Karpas-422 (cell line): Measurements from ENCODE around the gene PCBP1. TPM values are rescaled to one million over a fixed set of nuclear protein-coding genes. Genes with fewer than 3 reads are reported as not detected.
"Not testable (repeated sequence)": the region's sequence is repeated elsewhere in the genome, so short reads cannot be mapped to it uniquely, and the experiment has no call there.

Experiments used
- DNase-seq: peaks from one replicate; pipeline ENCODE4 v3.0.0-alpha.2; 2015
- H2AFZ ChIP-seq: fragments of 200-600 bp; sonication (generic); 2 replicates; pipeline ENCODE4 v1.6.1; 2014; ENCODE audit warnings: antibody characterized with exemption, low read length, mixed read lengths
- H3K27ac ChIP-seq: fragments of 200-600 bp; sonication (generic); 2 replicates; pipeline ENCODE4 v1.5.1; 2014; ENCODE audit warnings: mild to moderate bottlenecking, low read length, moderate library complexity
- H3K27me3 ChIP-seq: fragments of 200-600 bp; sonication (generic); 2 replicates; pipeline ENCODE4 v1.6.1; 2014; ENCODE audit warnings: low read length, mixed read lengths
- H3K36me3 ChIP-seq: fragments of 200-600 bp; sonication (generic); 2 replicates; pipeline ENCODE4 v1.6.1; 2014; ENCODE audit warnings: low read length, mixed read lengths; ENCODE audit not compliant: insufficient read depth
- H3K4me1 ChIP-seq: fragments of 200-600 bp; sonication (generic); 2 replicates; pipeline ENCODE4 v1.6.1; 2014; ENCODE audit warnings: mild to moderate bottlenecking, low read length, mixed read lengths
- H3K4me2 ChIP-seq: fragments of 200-600 bp; sonication (generic); 2 replicates; pipeline ENCODE4 v1.6.1; 2014; ENCODE audit warnings: low read length, low read depth, mild to moderate bottlenecking; ENCODE audit not compliant: poor library complexity, severe bottlenecking
- H3K4me3 ChIP-seq: fragments of 200-600 bp; sonication (generic); 2 replicates; pipeline ENCODE4 v1.5.1; 2014; ENCODE audit warnings: mild to moderate bottlenecking, antibody characterized with exemption, low read length, mixed read lengths
- H3K79me2 ChIP-seq: fragments of 200-600 bp; sonication (generic); 2 replicates; pipeline ENCODE4 v1.6.1; 2014; ENCODE audit warnings: mild to moderate bottlenecking, low read length, mixed read lengths
- H3K9ac ChIP-seq: fragments of 200-600 bp; sonication (generic); 2 replicates; pipeline ENCODE4 v1.6.0; 2014; ENCODE audit warnings: low read length
- H3K9me2 ChIP-seq: fragments of 200-600 bp; sonication (generic), shearing (Covaris generic); replicated peaks from 2 replicates; pipeline ENCODE4 v1.6.0; 2014; ENCODE audit warnings: mild to moderate bottlenecking, low read length, moderate library complexity; ENCODE audit not compliant: insufficient read depth
- H3K9me3 ChIP-seq: fragments of 300-700, 200-600 bp; sonication (generic); 2 replicates; pipeline ENCODE4 v1.6.1; 2014; ENCODE audit warnings: low read length, mixed read lengths
- H4K20me1 ChIP-seq: fragments of 200-600 bp; sonication (generic); 2 replicates; pipeline ENCODE4 v1.6.1; 2014; ENCODE audit warnings: mild to moderate bottlenecking, antibody characterized with exemption, low read length, low read depth; ENCODE audit not compliant: insufficient read depth
- total RNA-seq: library from RNA; depleted of rRNA; stranded (reverse); fragments of >200 nt; shearing (Covaris generic); gene quantifications from 2 replicates; pipeline ENCODE4 v1.2.3, GENCODE V29; 2014; ENCODE audit warnings: low replicate concordance

The PCBP1 gene
- total RNA-seq, 1 experiment from 2014 or later: 128 TPM

DNA sequence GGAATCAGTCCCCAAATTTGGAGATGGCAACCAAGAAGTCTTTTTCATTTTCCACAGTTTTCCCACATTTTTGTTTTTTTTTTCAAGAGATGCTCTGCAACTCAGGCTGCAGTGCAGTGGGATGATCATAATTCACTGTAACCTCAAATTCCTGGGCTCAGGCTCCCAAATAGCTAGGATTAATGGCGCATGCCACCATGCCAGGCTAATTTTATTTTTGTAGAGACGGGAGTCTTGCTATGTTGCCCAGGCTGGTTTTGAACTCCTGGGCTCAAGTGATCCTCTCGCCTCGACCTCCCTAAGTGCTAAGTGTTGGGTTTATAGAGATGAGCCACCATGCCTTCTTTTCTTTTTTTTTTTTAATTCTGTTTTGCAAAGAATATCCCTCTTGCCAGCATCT is 35.2 kb downstream of the PCBP1 start:
- H2AFZ ChIP-seq: no peak overlapping the region
- H3K4me3 ChIP-seq: no peak overlapping the region
- no peaks in the 10 kb centered on the region for H3K9me3 ChIP-seq
- H3K4me1 ChIP-seq: peaks cover 65% of the 10 kb centered on the region
- H4K20me1 ChIP-seq: no peaks in the 10 kb centered on the region
- H3K36me3 ChIP-seq: no peaks in the 10 kb centered on the region
- no peak overlapping the region for H3K27ac ChIP-seq
- no peaks in the 10 kb centered on the region for H3K79me2 ChIP-seq
- no peak for DNase-seq
- no peaks in the 10 kb centered on the region for H3K27me3 ChIP-seq
- H3K4me2 ChIP-seq: peak overlapping the region; percentile 45
- H3K9ac ChIP-seq: no peak overlapping the region
- H3K9me2 ChIP-seq: no peaks in the 10 kb centered on the region

DNA sequence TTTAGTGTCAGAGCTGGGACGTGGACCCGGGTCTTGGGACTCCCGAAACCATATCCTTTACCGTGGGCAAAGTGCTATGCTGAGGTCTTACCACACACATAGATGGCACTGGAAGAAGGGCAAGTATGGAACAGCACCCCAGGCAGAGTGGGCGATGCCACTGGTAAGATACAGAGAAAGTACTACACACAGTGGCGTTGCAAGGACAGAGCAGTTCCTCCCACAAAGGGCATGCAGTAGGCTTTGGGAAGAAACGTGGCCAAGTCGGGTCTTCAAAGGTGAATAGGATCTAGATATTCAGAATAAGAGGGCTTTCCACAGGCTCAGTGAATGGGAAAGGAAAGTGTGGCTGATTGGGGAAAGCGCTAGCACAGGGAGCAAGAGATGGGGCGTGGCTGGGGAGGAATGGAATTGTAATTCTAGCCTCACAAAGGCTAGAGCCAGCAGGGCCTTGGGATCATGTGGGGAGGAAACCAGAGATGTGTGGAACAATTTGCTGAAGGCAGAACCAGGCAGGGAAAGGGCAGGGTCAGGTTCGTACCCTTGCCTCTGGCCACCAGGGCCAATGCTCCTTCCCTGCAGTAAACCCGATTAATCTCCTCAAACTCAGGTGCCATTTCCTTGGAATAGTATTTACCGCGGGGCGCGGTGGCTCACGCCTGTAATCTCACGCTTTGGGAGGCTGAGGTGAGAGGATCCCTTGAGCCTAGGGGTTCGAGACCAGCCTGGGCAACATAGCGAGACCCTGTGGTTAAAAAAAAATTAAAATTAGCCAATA is 36.0 kb downstream of the PCBP1 start:
- H3K4me1 ChIP-seq: peaks cover 67% of the 10 kb centered on the region
- no peaks in the 10 kb centered on the region for H3K9me2 ChIP-seq
- no peaks in the 10 kb centered on the region for H3K36me3 ChIP-seq
- no peaks in the 10 kb centered on the region for H3K27me3 ChIP-seq
- peak overlapping the region; percentile 73 for H3K27ac ChIP-seq
- no peak overlapping the region for H2AFZ ChIP-seq
- H4K20me1 ChIP-seq: no peaks in the 10 kb centered on the region
- H3K9ac ChIP-seq: peak overlapping the region; percentile 73; the same call in 1 of the 2 replicates
- peak overlapping the region; percentile 72 for H3K4me2 ChIP-seq
- no peaks in the 10 kb centered on the region for H3K79me2 ChIP-seq
- no peak for DNase-seq
- no peaks in the 10 kb centered on the region for H3K9me3 ChIP-seq
- H3K4me3 ChIP-seq: peak overlapping the region; percentile 62; the same call in 1 of the 2 replicates

- peak overlapping the region; percentile 62 for H3K4me3 ChIP-seq
Observed at GRCh38 chr2:70123829-70124116, 36.5 kb downstream of the PCBP1 start.

GRCh38 chr2:70124983-70125480 is 37.8 kb downstream of the PCBP1 start:
- Histone ChIP-seq H3K4me2 (peak overlapping the region; percentile 72), H3K36me3 (no peaks in the 10 kb centered on the region), H3K79me2 (no peaks in the 10 kb centered on the region), H3K27me3 (no peaks in the 10 kb centered on the region), H4K20me1 (no peaks in the 10 kb centered on the region), H3K4me3 (peak overlapping the region; percentile 62), H3K27ac (peak overlapping the region; percentile 73), H3K9me3 (no peaks in the 10 kb centered on the region), H3K4me1 (peaks cover 68% of the 10 kb centered on the region), H2AFZ (peak overlapping the region; percentile 74), H3K9me2 (no peaks in the 10 kb centered on the region), H3K9ac (peak overlapping the region; percentile 73)
- DNase-seq: peak; percentile 89

More at GRCh38 chr2:70123829-70124116, 36.5 kb downstream of the PCBP1 start:
- no peaks in the 10 kb centered on the region for H3K79me2 ChIP-seq
- H2AFZ ChIP-seq: no peak overlapping the region
- H3K27me3 ChIP-seq: no peaks in the 10 kb centered on the region
- H3K4me1 ChIP-seq: peaks cover 68% of the 10 kb centered on the region
- no peaks in the 10 kb centered on the region for H3K9me2 ChIP-seq
- H3K4me2 ChIP-seq: peak overlapping the region; percentile 72
- peak overlapping the region; percentile 73 for H3K9ac ChIP-seq
- H3K27ac ChIP-seq: peak overlapping the region; percentile 73
- H3K36me3 ChIP-seq: no peaks in the 10 kb centered on the region
- no peaks in the 10 kb centered on the region for H4K20me1 ChIP-seq
- DNase-seq: no peak
- no peaks in the 10 kb centered on the region for H3K9me3 ChIP-seq

GRCh38 chr2:70125498-70125898 is 38.2 kb downstream of the PCBP1 start:
- H4K20me1 ChIP-seq: no peaks in the 10 kb centered on the region
- H3K4me2 ChIP-seq: peak overlapping the region; percentile 72
- no peaks in the 10 kb centered on the region for H3K9me2 ChIP-seq
- peak overlapping the region; percentile 73 for H3K27ac ChIP-seq
- peak overlapping the region; percentile 62 for H3K4me3 ChIP-seq
- no peaks in the 10 kb centered on the region for H3K79me2 ChIP-seq
- peak overlapping the region; percentile 74 for H2AFZ ChIP-seq
- H3K4me1 ChIP-seq: peaks cover 68% of the 10 kb centered on the region
- peak overlapping the region; percentile 73 for H3K9ac ChIP-seq
- H3K36me3 ChIP-seq: no peaks in the 10 kb centered on the region
- no peaks in the 10 kb centered on the region for H3K9me3 ChIP-seq
- DNase-seq: no peak
- no peaks in the 10 kb centered on the region for H3K27me3 ChIP-seq

DNA sequence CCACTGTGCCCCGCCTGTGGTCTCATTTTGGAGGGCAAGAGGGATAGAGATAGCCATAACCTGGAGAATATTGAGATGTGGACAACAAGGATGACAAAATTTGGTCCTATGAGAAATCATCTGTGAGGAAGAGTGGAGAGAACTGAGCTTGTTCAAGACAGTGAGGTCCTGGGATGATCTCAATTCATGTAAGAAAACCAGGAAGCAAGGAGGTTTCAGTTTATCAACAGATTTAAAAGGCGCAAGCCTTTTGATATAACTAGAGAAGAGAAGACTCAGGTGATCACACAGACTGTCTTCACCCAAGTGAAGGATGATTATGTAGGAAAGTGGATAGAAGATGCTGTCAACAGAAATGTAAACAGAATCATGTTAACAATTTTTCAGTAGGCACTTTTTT is 39.1 kb downstream of the PCBP1 start:
- Histone ChIP-seq H2AFZ (0 out of 2 replicates have a peak overlapping the region, but pooled peaks have one; percentile 19), H3K4me2 (peak overlapping the region; percentile 72)
- DNase-seq: no peak

DNA sequence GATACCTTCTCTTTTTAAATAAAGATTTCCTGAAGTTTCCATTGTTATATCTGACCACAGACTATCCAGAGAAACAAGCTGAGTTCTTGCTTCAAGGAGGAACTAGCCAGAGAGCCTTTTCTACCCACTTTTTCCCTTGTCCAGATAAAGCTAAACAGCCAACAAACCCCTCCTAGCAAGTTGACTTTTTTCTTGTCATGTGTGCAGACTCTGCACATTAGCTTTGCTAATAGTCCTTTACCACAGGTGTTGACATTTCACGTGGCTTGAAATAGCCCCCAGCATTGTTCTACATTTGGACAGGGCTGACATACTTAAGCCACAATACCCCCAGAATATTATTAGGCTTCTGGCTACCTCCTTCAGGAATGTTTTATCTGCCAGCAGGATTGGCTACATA is 40.7 kb downstream of the PCBP1 start:
- no peak for DNase-seq
- Histone ChIP-seq H3K27ac (no peak overlapping the region), H2AFZ (peak overlapping the region; percentile 15), H3K36me3 (no peaks in the 10 kb centered on the region), H3K79me2 (no peaks in the 10 kb centered on the region), H4K20me1 (no peaks in the 10 kb centered on the region), H3K27me3 (no peaks in the 10 kb centered on the region), H3K9ac (0 out of 2 replicates have a peak overlapping the region, but pooled peaks have one; percentile 26), H3K4me1 (peaks cover 64% of the 10 kb centered on the region), H3K4me2 (no peak overlapping the region), H3K9me3 (no peaks in the 10 kb centered on the region), H3K9me2 (no peaks in the 10 kb centered on the region), H3K4me3 (no peak overlapping the region)

More for the DNA sequence above, 39.1 kb downstream of the PCBP1 start:
- no peaks in the 10 kb centered on the region for H3K9me3 ChIP-seq
- H3K79me2 ChIP-seq: no peaks in the 10 kb centered on the region
- no peak overlapping the region for H3K27ac ChIP-seq
- no peaks in the 10 kb centered on the region for H3K27me3 ChIP-seq
- peaks cover 64% of the 10 kb centered on the region for H3K4me1 ChIP-seq
- no peaks in the 10 kb centered on the region for H3K9me2 ChIP-seq
- H3K9ac ChIP-seq: no peak overlapping the region
- H3K4me3 ChIP-seq: no peak overlapping the region
- H4K20me1 ChIP-seq: no peaks in the 10 kb centered on the region
- no peaks in the 10 kb centered on the region for H3K36me3 ChIP-seq

- not testable (repeated sequence) for H3K36me3 ChIP-seq, H3K9me3 ChIP-seq, H3K9me2 ChIP-seq, H3K27me3 ChIP-seq, H4K20me1 ChIP-seq, H3K79me2 ChIP-seq
- H3K27ac ChIP-seq: peak overlapping the region; percentile 90
- peak overlapping the region; percentile 69 for H3K9ac ChIP-seq
- peaks cover 52% of the 10 kb centered on the region for H3K4me1 ChIP-seq
- peak overlapping the region; percentile 80 for H2AFZ ChIP-seq
- peak overlapping the region; percentile 82 for H3K4me2 ChIP-seq
- DNase-seq: peak; percentile 44
- peak overlapping the region; percentile 62 for H3K4me3 ChIP-seq
Observed at GRCh38 chr2:70131344-70132143, 44.3 kb downstream of the PCBP1 start.
